ENCODE results near the gene AFDN. TPM values are rescaled to one million over a fixed set of nuclear protein-coding genes. Genes with fewer than 3 reads are reported as not detected.

The AFDN gene
- total and polyA plus RNA-seq, 9 donors = 29.7 to 60.3 (median 48.8) TPM

DNA sequence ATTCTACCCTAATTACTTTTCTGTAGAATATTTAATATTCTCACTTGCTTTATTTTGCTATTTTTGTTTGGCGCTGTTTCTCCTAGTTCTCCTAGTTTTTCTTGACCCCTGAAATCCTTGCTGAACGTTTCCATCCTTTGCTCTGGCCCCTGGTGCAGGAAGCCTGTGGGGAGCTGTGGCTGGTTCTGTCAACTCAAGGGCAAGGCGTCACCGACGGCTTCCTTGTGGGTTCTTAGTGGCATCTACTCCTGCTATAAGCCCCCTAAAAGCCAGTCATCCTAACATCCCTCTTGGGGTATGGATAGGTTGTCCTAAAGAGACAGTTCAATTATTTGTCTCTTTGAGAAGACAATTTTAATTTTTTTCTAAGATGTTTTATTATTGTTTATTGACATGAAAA lies 133.9 kb downstream of the AFDN start:
- Histone ChIP-seq H3K9me3 (replicated peaks; ENCODE audit: control insufficient read depth, low read depth, low read length) (no peaks in the 10 kb centered on the region), H3K27me3 (ENCODE audit: control insufficient read depth, insufficient read depth, low read length) (no peaks in the 10 kb centered on the region), H3K4me3 (ENCODE audit: low read length) (no peak overlapping the region), H3K36me3 (ENCODE audit: control insufficient read depth, insufficient read depth, low read length) (peaks cover 10% of the 10 kb centered on the region), H3K4me1 (ENCODE audit: control insufficient read depth, insufficient read depth, low read length) (no peaks in the 10 kb centered on the region), H3K27ac (ENCODE audit: low read length) (no peak overlapping the region)
- WGBS (ENCODE audit: insufficient coverage) = no CpG with 5 or more reads among the region's 5 CpGs
- no peak for DNase-seq

DNA sequence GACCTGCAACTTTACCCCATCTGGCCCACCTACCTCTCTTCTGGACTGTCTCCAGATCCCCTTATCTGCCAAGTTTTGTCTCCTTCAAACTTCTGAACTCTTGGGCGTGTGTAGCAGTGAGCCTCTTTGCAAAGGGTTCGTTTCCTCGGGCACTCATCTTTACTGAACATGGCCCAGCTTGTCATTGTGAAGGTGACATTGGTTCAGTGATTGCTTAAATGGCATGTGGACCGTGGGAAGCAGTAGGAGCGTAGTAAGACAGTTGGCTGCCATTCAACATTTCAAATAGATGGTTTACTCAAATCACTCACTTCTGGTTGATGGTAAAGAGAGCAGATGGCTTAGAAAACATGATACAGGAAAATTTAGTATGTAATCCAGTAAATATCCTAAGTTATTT lies 136.0 kb downstream of the AFDN start:
- no peak for DNase-seq
- Histone ChIP-seq H3K36me3 (ENCODE audit: control insufficient read depth, insufficient read depth, low read length) (peaks cover 16% of the 10 kb centered on the region), H3K27ac (ENCODE audit: low read length) (no peak overlapping the region)

DNA sequence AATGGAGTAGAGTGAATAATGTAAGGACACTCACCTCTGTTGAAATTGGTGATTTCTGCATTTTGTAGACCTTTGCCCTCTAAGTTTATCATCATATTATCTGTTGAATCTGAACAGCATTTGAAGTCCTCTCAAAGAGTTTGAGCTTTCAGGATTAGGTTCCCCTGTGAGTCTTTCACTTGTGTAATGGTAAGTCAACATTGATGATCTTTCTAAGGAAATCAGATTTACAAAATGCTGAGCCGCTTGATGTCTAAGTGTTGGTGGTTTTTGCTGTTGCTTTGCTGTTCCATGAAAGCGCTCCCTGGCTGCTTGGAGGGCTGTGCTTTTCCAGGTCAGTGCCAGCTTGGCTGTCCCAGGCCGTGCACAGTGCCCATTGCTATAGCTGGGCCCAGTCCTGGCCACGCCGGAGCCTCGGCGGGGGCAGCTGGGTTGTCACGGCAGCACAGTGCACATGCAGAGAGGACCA lies 136.9 kb downstream of the AFDN start:
- DNase-seq = no peak
- no peaks in the 10 kb centered on the region for H3K27me3 ChIP-seq (ENCODE audit: control insufficient read depth, insufficient read depth, low read length)
- no peaks in the 10 kb centered on the region for H3K4me1 ChIP-seq (ENCODE audit: control insufficient read depth, insufficient read depth, low read length)
- H3K27ac ChIP-seq (ENCODE audit: low read length) = no peak overlapping the region
- no peaks in the 10 kb centered on the region for H3K9me3 ChIP-seq (replicated peaks; ENCODE audit: control insufficient read depth, low read depth, low read length)
- H3K4me3 ChIP-seq (ENCODE audit: low read length) = no peak overlapping the region
- peaks cover 17% of the 10 kb centered on the region for H3K36me3 ChIP-seq (ENCODE audit: control insufficient read depth, insufficient read depth, low read length)
- WGBS (ENCODE audit: insufficient coverage) = 97% methylated on average over 4 of the region's 8 CpGs

More for the DNA sequence above, 136.0 kb downstream of the AFDN start:
- WGBS (ENCODE audit: insufficient coverage) = no CpG with 5 or more reads among the region's 5 CpGs
- H3K9me3 ChIP-seq (replicated peaks; ENCODE audit: control insufficient read depth, low read depth, low read length) = no peaks in the 10 kb centered on the region
- no peaks in the 10 kb centered on the region for H3K27me3 ChIP-seq (ENCODE audit: control insufficient read depth, insufficient read depth, low read length)
- H3K4me1 ChIP-seq (ENCODE audit: control insufficient read depth, insufficient read depth, low read length) = no peaks in the 10 kb centered on the region
- no peak overlapping the region for H3K4me3 ChIP-seq (ENCODE audit: low read length)

DNA sequence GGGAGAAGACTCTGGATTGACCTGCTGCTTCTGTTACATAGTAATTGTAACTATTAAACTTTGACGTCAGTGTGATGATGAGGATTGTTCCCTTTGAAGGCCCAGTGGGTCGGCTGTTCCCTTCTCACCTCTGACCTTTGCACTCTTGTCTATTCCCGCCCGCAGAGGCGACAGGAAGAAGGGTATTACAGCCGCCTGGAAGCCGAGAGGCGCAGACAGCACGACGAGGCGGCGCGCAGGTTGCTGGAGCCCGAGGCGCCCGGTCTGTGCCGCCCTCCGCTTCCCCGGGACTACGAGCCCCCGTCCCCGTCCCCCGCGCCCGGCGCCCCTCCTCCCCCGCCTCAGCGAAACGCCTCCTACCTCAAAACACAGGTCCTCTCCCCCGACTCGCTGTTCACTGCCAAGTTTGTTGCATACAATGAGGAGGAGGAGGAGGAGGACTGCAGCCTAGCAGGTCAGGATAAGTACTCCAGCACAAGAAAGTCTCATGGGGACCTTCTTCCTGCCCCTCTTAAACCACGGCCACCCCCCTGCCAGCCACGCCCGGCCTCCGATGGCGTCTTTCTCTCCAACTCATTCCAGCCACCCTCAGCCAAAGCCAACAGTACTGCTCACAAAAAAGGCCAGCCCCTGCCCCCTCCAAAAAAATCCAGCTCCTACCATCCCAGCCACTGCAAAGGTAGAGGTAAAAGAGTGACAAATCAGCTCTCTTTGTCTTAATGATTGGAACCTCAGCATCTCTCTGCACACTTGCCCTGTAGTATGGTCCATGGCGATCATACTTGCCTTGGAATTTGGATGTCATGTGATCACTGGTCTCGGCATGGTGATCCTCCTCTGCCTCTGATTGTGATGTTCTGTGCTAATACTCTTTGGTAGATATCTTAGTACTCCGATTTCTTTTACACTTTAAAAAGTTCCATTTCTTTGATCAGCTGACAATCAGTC lies 139.2 kb downstream of the AFDN start:
- 62% methylated on average over 4 of the region's 39 CpGs for WGBS (ENCODE audit: insufficient coverage)
- H3K36me3 ChIP-seq (ENCODE audit: control insufficient read depth, insufficient read depth, low read length) = peaks cover 22% of the 10 kb centered on the region
- no peaks in the 10 kb centered on the region for H3K9me3 ChIP-seq (replicated peaks; ENCODE audit: control insufficient read depth, low read depth, low read length)
- H3K4me1 ChIP-seq (ENCODE audit: control insufficient read depth, insufficient read depth, low read length) = no peaks in the 10 kb centered on the region
- no peak for DNase-seq
- no peak overlapping the region for H3K4me3 ChIP-seq (ENCODE audit: low read length)
- no peaks in the 10 kb centered on the region for H3K27me3 ChIP-seq (ENCODE audit: control insufficient read depth, insufficient read depth, low read length)
- no peak overlapping the region for H3K27ac ChIP-seq (ENCODE audit: low read length)

DNA sequence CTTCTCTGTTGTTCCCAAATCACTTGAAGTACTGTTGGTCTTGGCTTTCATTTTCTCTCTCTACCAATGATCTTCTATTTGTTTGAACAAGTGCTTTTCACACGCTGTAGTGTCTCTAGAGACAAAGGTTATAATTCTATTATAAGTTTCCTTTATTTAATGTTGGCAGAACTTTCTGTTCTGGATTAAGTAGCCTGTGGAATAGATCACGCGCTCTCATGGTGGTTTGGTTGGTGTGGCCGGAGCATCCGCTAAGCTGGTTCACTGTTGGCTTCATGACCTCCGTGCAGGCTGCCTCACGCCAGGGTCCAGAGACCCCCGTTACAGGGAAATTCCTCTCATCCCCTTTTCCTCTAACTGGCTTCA lies 139.8 kb downstream of the AFDN start:
- Histone ChIP-seq H3K9me3 (replicated peaks; ENCODE audit: control insufficient read depth, low read depth, low read length) (no peaks in the 10 kb centered on the region), H3K27me3 (ENCODE audit: control insufficient read depth, insufficient read depth, low read length) (no peaks in the 10 kb centered on the region), H3K36me3 (ENCODE audit: control insufficient read depth, insufficient read depth, low read length) (peaks cover 22% of the 10 kb centered on the region), H3K4me1 (ENCODE audit: control insufficient read depth, insufficient read depth, low read length) (no peaks in the 10 kb centered on the region), H3K27ac (ENCODE audit: low read length) (no peak overlapping the region), H3K4me3 (ENCODE audit: low read length) (no peak overlapping the region)
- DNase-seq = no peak
- 83% methylated on average over 1 of the region's 8 CpGs for WGBS (ENCODE audit: insufficient coverage)

DNA sequence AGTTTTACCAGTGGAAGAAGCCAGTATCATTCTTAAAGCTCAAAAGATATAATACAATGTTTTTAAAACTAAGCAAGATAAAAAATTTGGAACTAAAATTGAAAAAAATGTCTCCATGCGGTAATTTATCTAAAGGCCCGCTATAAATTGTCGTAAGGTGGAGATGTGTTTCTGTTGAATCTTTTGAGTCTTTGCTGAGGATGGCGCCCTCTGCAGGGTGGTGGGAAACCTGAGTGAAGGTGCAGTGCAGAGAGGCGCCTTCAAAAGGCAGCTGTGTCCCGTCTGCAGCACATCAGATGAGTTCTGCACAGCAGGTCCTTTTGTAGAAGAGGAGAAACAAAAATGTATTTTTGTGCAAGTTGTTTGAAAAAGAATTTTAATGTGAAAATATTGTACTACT lies 141.4 kb downstream of the AFDN start:
- Histone ChIP-seq H3K27me3 (ENCODE audit: control insufficient read depth, insufficient read depth, low read length) (no peaks in the 10 kb centered on the region), H3K9me3 (replicated peaks; ENCODE audit: control insufficient read depth, low read depth, low read length) (no peaks in the 10 kb centered on the region), H3K4me1 (ENCODE audit: control insufficient read depth, insufficient read depth, low read length) (no peaks in the 10 kb centered on the region), H3K27ac (ENCODE audit: low read length) (no peak overlapping the region), H3K4me3 (ENCODE audit: low read length) (no peak overlapping the region), H3K36me3 (ENCODE audit: control insufficient read depth, insufficient read depth, low read length) (peaks cover 18% of the 10 kb centered on the region)
- 93% methylated on average over 5 of the region's 6 CpGs for WGBS (ENCODE audit: insufficient coverage)
- DNase-seq = no peak

DNA sequence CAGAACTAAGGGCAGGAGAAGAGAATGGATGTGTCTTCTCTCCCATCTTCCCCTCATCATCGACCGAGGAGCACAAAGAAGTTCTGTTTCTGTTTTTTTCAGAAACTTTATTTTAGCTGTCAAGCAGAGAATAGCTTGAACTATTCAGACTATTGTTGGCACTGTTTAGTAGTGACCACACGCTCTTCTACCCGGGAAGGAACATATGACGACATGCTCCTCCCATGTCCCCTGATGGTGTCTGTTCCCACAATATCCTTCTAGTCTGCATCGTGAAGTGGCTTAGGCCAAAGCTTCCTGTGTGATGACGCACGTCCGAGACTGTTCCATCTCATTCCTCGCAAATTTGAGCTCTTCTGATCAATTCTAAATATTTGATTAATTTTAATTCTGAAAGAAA lies 143.5 kb downstream of the AFDN start:
- Histone ChIP-seq H3K4me1 (ENCODE audit: control insufficient read depth, insufficient read depth, low read length) (peaks cover 6% of the 10 kb centered on the region), H3K9me3 (replicated peaks; ENCODE audit: control insufficient read depth, low read depth, low read length) (no peaks in the 10 kb centered on the region), H3K36me3 (ENCODE audit: control insufficient read depth, insufficient read depth, low read length) (peaks cover 15% of the 10 kb centered on the region), H3K27ac (ENCODE audit: low read length) (no peak overlapping the region), H3K27me3 (ENCODE audit: control insufficient read depth, insufficient read depth, low read length) (no peaks in the 10 kb centered on the region), H3K4me3 (ENCODE audit: low read length) (no peak overlapping the region)
- WGBS (ENCODE audit: insufficient coverage) = 67% methylated on average over 3 of the region's 10 CpGs
- DNase-seq = peak; percentile 48

DNA sequence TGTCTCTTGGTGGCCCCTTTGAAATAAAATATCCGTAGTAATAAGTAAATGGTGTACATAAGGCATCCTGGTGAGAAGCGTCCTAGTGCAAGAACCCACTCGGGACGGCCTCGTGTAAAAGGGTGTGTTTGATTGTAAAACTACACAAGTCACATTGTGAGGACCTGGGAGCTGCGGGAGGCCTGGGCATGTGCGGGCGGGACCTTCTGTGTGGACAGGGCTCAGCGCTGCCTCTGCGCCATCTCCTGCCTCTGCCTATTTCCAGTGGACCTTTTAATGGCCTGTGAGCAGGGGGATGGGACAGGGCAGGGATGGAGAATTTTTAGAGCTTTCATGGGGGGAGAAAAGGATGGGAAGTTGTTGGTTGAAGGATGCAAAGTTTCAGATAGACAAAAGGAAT lies 145.5 kb downstream of the AFDN start:
- Histone ChIP-seq H3K36me3 (ENCODE audit: control insufficient read depth, insufficient read depth, low read length) (peaks cover 9% of the 10 kb centered on the region), H3K4me3 (ENCODE audit: low read length) (no peak overlapping the region), H3K4me1 (ENCODE audit: control insufficient read depth, insufficient read depth, low read length) (peaks cover 8% of the 10 kb centered on the region), H3K27me3 (ENCODE audit: control insufficient read depth, insufficient read depth, low read length) (no peaks in the 10 kb centered on the region), H3K9me3 (replicated peaks; ENCODE audit: control insufficient read depth, low read depth, low read length) (no peaks in the 10 kb centered on the region), H3K27ac (ENCODE audit: low read length) (no peak overlapping the region)
- 94% methylated on average over 10 of the region's 10 CpGs for WGBS (ENCODE audit: insufficient coverage)
- DNase-seq = no peak

DNA sequence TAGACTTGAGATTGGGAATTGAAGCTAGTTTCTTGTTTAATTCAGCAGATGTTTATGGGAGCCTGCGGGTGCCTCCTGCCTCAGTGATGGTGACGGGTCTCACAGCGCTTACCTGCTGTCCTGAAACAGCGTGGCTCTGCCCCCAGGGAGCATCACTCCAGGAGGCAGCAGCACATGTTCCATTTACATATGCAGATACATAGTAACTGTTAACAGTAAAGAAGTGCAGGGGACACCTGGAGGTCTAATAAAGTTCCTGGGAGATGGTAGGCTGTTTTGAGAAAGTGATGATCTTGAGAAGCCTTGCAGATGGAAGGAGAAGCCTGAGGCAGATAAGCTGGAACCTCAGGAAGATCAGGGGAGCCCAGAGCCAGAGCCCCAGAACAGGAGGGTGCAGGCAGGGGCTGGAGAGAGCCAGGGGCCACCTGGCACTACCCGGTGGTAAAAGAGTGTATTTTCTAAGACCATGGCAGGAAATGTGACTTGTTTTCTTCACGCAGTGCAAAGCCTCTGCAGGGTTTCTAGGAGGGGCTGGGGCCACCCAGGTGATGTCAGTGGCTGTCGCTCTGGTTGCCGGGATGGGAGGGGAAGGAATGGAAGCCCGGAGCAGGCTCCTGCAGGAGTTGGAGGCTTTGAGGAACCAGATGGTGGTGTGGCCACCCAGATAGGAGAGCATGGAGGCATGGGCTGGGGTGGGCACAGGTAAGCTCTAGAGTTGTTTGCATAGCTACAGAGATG lies 146.6 kb downstream of the AFDN start:
- no peak for DNase-seq
- H3K27ac ChIP-seq (ENCODE audit: low read length) = no peak overlapping the region
- H3K36me3 ChIP-seq (ENCODE audit: control insufficient read depth, insufficient read depth, low read length) = peaks cover 6% of the 10 kb centered on the region
- no peak overlapping the region for H3K4me3 ChIP-seq (ENCODE audit: low read length)
- H3K27me3 ChIP-seq (ENCODE audit: control insufficient read depth, insufficient read depth, low read length) = no peaks in the 10 kb centered on the region
- WGBS (ENCODE audit: insufficient coverage) = 39% methylated on average over 5 of the region's 9 CpGs
- H3K4me1 ChIP-seq (ENCODE audit: control insufficient read depth, insufficient read depth, low read length) = peaks cover 8% of the 10 kb centered on the region
- no peaks in the 10 kb centered on the region for H3K9me3 ChIP-seq (replicated peaks; ENCODE audit: control insufficient read depth, low read depth, low read length)

DNA sequence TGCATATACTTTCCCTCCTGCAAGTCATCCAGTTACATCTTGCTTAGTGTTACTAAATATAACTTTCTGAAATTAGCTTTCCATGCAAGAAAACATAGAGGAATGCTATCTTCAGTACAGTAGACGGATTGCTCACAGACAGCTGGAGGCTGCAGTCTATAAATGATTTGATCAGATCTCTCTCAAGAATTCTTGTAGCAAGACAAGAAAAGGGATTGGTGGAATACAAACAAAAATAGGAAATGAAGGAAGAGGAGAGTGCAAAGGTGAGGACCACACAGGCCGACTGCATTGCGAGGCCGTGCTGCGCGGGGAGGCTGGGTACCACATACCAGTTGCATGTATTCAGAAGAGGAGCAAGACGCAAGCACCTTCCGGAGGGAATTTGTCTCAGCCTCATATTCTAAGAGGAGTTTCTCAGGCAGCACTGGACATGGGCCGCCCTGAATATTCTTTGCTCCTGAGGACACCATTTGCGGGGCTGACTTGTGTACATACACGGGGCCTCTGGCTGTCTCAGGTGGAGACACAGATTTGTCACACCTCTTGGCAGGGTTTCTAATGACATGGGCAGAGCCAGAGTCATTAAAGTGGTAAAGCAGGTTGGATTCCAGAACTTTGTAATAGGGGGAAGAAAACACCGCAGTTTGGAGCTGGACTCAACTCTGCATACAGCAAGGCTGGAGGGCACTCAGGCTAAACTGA lies 148.1 kb downstream of the AFDN start:
- peak; percentile 78 for DNase-seq
- Histone ChIP-seq H3K4me1 (ENCODE audit: control insufficient read depth, insufficient read depth, low read length) (peaks cover 8% of the 10 kb centered on the region), H3K27ac (ENCODE audit: low read length) (no peak overlapping the region), H3K4me3 (ENCODE audit: low read length) (no peak overlapping the region), H3K27me3 (ENCODE audit: control insufficient read depth, insufficient read depth, low read length) (no peaks in the 10 kb centered on the region), H3K36me3 (ENCODE audit: control insufficient read depth, insufficient read depth, low read length) (peaks cover 4% of the 10 kb centered on the region), H3K9me3 (replicated peaks; ENCODE audit: control insufficient read depth, low read depth, low read length) (no peaks in the 10 kb centered on the region)
- WGBS (ENCODE audit: insufficient coverage) = 42% methylated on average over 11 of the region's 12 CpGs

Data from muscle of leg (tissue), 11 donors.